Fibroblast of lung (primary cell): ENCODE data around the gene ELP4. TPM values are rescaled to one million over a fixed set of nuclear protein-coding genes. Genes with fewer than 3 reads are reported as not detected.

ENCODE experiments used
- DNase-seq, 2 donors: peaks; one replicate each; pipeline versions ENCODE4 v3.0.0 to v3.0.0-alpha.2; 2010; ENCODE audit warnings: low read depth in 2 of 2
- H2AFZ ChIP-seq: 2 replicates; pipeline ENCODE4 v1.5.1; 2012; ENCODE audit warnings: low read length, control low read depth, inconsistent platforms
- H3K27ac ChIP-seq: 2 replicates; pipeline ENCODE4 v1.5.1; 2011; ENCODE audit warnings: low read length, control low read depth; ENCODE audit not compliant: insufficient read depth
- H3K27me3 ChIP-seq: 2 replicates; pipeline ENCODE4 v1.5.1; 2011; ENCODE audit warnings: mild to moderate bottlenecking, low read length; ENCODE audit not compliant: control insufficient read depth, insufficient read depth
- H3K36me3 ChIP-seq: 2 replicates; pipeline ENCODE4 v1.5.1; 2011; ENCODE audit warnings: low read length; ENCODE audit not compliant: control insufficient read depth, insufficient read depth
- H3K4me1 ChIP-seq: 2 replicates; pipeline ENCODE4 v1.5.1; 2011; ENCODE audit warnings: low read length; ENCODE audit not compliant: control insufficient read depth, insufficient read depth; ENCODE audit errors: extremely low read depth
- H3K4me2 ChIP-seq: 2 replicates; pipeline ENCODE4 v1.5.1; 2011; ENCODE audit warnings: low read length, control low read depth; ENCODE audit not compliant: insufficient read depth; ENCODE audit errors: extremely low read depth
- H3K4me3 ChIP-seq, 4 experiments: fragments of 200-600 bp in 1 of 4; sonication (generic) in 1 of 4; replicated peaks in 1 of 4; 2 replicates each; pipeline ENCODE4 v1.5.1; 2011 to 2016; ENCODE audit warnings: low read length in 4 of 4, low read depth in 3 of 4, mild to moderate bottlenecking in 3 of 4, control low read depth in 2 of 4, inconsistent platforms in 1 of 4, mixed read lengths in 1 of 4; ENCODE audit not compliant: insufficient read depth in 1 of 4; ENCODE audit errors: control extremely low read depth in 1 of 4
- H3K79me2 ChIP-seq: 2 replicates; pipeline ENCODE4 v1.5.1; 2012; ENCODE audit warnings: mild to moderate bottlenecking, low read length, inconsistent platforms; ENCODE audit not compliant: control insufficient read depth, insufficient read depth
- H3K9ac ChIP-seq: 2 replicates; pipeline ENCODE4 v1.5.1; 2011; ENCODE audit warnings: mild to moderate bottlenecking, low read length, control low read depth; ENCODE audit not compliant: insufficient read depth
- H3K9me3 ChIP-seq: 2 replicates; pipeline ENCODE4 v1.5.1; 2012; ENCODE audit warnings: low read depth, low read length; ENCODE audit not compliant: control insufficient read depth, insufficient read depth
- H4K20me1 ChIP-seq: 2 replicates; pipeline ENCODE4 v1.5.1; 2011; ENCODE audit warnings: low read length; ENCODE audit not compliant: control insufficient read depth, insufficient read depth; ENCODE audit errors: extremely low read depth
- CTCF ChIP-seq, 2 donors: IDR thresholded peaks in 1 of 2; conservative IDR thresholded peaks in 1 of 2; 1 replicate in 1 of 2; 2 replicates in 1 of 2; pipeline ENCODE4 v1.5.1; 2011 to 2012; ENCODE audit warnings: low read length in 2 of 2, control low read depth in 1 of 2, inconsistent platforms in 1 of 2, low read depth in 1 of 2, mild to moderate bottlenecking in 1 of 2
- EZH2 ChIP-seq: IDR thresholded peaks from 2 replicates; pipeline ENCODE4 v1.5.1; 2012; ENCODE audit warnings: low read length, control low read depth, mild to moderate bottlenecking; ENCODE audit errors: missing control alignments
- polyA plus RNA-seq, 2 donors: library from polyadenylated mRNA; depleted of rRNA in 1 of 2; stranded (reverse) in 1 of 2; unstranded in 1 of 2; fragments of >200 nt; gene quantifications; 2 replicates each; pipeline ENCODE4 v1.2.1, GENCODE V29; 2011 to 2012; ENCODE audit warnings: missing spikeins in 1 of 2
- total RNA-seq: library from RNA; depleted of rRNA; stranded (reverse); fragments of >200 nt; gene quantifications from 2 replicates; pipeline ENCODE4 v1.2.1, GENCODE V29; 2014

Gene ELP4
- total and polyA plus RNA-seq, 2 donors (not counting 1 experiment from before 2014, with no cell fraction given): 11.7 to 13.1 TPM

DNA sequence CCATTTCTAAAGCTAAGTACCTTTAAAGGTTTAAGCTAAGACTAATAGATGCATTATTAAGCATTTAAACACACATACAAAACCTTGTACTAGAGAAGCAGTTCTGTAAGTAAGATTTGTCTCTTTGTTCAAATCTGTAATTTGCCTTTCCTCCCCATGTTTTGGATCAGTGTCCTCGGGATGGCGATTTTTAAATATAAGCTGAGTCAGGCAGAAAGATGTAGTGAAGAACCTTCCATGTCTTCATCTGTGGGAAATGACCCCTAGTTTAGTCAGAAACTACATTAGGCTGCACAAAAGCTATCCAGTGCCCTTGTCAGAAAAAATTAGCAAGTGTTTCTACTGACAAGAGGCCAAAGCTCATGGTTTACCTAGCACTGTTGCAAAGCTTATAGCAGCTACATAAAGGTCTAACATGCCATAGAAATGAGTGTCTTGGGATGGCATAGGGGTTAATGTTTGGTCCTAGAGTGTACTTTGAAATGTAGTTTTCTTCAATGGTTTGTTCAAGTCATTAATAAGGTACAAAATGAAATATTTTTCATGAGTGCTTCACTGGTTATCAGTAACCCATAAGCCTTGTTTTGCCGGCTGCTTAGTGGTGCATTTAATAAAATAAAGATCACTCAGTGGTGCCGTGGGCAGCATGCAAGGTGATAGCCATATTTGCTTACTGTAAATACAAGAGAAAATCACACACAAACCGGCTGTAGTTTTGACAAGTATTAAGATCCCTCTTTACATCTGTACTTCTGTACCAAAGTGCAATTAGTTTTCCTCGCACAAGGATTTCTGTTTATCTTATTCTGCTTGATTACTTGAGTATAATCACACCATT lies 139.8 kb downstream of the ELP4 start:
- DNase-seq: no peak
- no peaks in the 10 kb centered on the region for H3K4me1 ChIP-seq
- no peaks in the 10 kb centered on the region for H3K9me3 ChIP-seq
- no peak overlapping the region for H3K27ac ChIP-seq
- H3K4me3 ChIP-seq: no peak overlapping the region
- no peak overlapping the region for H3K4me2 ChIP-seq
- no peak overlapping the region for H2AFZ ChIP-seq
- H3K9ac ChIP-seq: no peak overlapping the region
- no peaks in the 10 kb centered on the region for H3K27me3 ChIP-seq
- TF ChIP-seq CTCF (conservative IDR thresholded peaks at IDR 0.05 in 1 of 2, IDR thresholded peaks at IDR 0.05 in 1 of 2; ENCODE audit: low read depth in 1 of 2, low read length in 2 of 2): no peak
- TF ChIP-seq EZH2: no peak
- H3K79me2 ChIP-seq: no peaks in the 10 kb centered on the region
- H3K36me3 ChIP-seq: no peaks in the 10 kb centered on the region
- no peaks in the 10 kb centered on the region for H4K20me1 ChIP-seq

- TF ChIP-seq CTCF (conservative IDR thresholded peaks at IDR 0.05 in 1 of 2, IDR thresholded peaks at IDR 0.05 in 1 of 2; ENCODE audit: low read depth in 1 of 2, low read length in 2 of 2) (no peak), EZH2 (no peak)
- no peak for DNase-seq
- Histone ChIP-seq H3K4me2 (no peak overlapping the region), H3K4me1 (peaks cover 2% of the 10 kb centered on the region), H3K27me3 (no peaks in the 10 kb centered on the region), H4K20me1 (no peaks in the 10 kb centered on the region), H3K36me3 (no peaks in the 10 kb centered on the region), H3K4me3 (no peak overlapping the region), H3K79me2 (no peaks in the 10 kb centered on the region), H2AFZ (no peak overlapping the region), H3K27ac (no peak overlapping the region), H3K9ac (no peak overlapping the region), H3K9me3 (no peaks in the 10 kb centered on the region)
Measured at GRCh38 chr11:31651208-31651607, 141.6 kb downstream of the ELP4 start.

GRCh38 chr11:31651822-31652221 lies 142.3 kb downstream of the ELP4 start:
- Histone ChIP-seq H3K4me3 (no peak overlapping the region), H3K79me2 (no peaks in the 10 kb centered on the region), H3K4me2 (no peak overlapping the region), H3K36me3 (no peaks in the 10 kb centered on the region), H3K9ac (no peak overlapping the region), H3K27ac (no peak overlapping the region), H3K9me3 (no peaks in the 10 kb centered on the region), H2AFZ (no peak overlapping the region), H3K27me3 (no peaks in the 10 kb centered on the region), H3K4me1 (peaks cover 2% of the 10 kb centered on the region), H4K20me1 (no peaks in the 10 kb centered on the region)
- TF ChIP-seq EZH2 (no peak), CTCF (conservative IDR thresholded peaks at IDR 0.05 in 1 of 2, IDR thresholded peaks at IDR 0.05 in 1 of 2; ENCODE audit: low read depth in 1 of 2, low read length in 2 of 2) (no peak)
- DNase-seq: no peak
